HTR-8/SVneo (cell line): ENCODE data around the gene GTF3C5.
"Not testable (repeated sequence)": the region's sequence is repeated elsewhere in the genome, so short reads cannot be mapped to it uniquely, and the experiment has no call there.

Experiments
- DNase-seq: peaks from one replicate; pipeline ENCODE4 v3.0.0; 2011; ENCODE audit warnings: low spot score, mixed read lengths; ENCODE audit not compliant: insufficient read length
- FAIRE-seq: peaks from 2 replicates; lab custom pipeline; 2011; peaks lifted over from hg19 to GRCh38; lab: Jason Lieb, UNC

GTF3C5 gene

DNA sequence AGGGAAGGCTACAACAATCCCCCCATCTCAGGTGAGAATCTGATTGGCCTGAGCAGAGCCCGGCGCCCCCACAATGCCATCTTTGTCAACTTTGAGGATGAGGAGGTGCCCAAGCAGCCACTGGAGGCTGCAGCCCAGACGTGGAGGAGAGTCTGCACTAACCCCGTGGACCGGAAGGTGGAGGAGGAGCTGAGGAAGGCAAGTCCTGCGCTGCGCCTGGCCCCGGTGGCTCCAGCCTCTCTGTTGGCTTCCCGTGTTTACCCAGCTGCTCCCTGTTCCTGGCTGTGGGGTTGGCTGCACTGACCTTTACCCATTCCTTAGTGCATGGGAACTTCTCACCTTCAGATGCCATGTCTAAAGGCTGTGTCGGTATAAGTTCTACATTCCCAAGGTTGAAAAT, 20.0 kb downstream of the GTF3C5 start:
- no peak for FAIRE-seq
- no peak for DNase-seq

DNA sequence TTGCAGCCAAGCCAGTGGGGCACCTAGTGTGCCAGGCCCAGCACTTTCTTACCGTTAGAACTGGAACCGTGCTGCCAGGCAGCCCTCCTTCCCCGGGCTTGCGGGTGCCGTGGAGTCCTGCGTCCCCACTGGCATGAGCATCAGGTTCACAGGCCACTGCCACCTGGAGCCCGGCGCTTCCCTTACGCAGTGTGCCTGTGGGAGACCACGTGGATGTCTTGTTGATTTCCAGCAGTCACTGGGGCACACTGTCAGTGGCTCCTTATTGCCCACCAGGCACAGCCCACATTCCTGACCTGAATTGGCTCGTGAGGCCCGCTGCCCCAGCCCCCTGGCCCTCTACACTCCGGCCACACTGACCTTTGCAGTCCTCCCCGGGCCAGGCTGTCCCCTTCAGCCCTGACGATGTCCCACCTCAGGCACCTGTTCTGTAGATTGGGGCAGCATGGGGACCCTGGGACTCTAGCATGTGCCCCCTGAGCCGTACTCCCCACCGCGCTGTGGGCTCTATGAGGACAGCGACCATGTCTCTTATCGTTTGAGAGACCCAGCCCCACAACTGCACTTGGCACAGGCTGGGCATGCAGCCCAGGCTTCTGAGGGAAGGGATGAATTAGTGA, 20.6 kb downstream of the GTF3C5 start:
- DNase-seq (no peak), FAIRE-seq (no peak)

DNA sequence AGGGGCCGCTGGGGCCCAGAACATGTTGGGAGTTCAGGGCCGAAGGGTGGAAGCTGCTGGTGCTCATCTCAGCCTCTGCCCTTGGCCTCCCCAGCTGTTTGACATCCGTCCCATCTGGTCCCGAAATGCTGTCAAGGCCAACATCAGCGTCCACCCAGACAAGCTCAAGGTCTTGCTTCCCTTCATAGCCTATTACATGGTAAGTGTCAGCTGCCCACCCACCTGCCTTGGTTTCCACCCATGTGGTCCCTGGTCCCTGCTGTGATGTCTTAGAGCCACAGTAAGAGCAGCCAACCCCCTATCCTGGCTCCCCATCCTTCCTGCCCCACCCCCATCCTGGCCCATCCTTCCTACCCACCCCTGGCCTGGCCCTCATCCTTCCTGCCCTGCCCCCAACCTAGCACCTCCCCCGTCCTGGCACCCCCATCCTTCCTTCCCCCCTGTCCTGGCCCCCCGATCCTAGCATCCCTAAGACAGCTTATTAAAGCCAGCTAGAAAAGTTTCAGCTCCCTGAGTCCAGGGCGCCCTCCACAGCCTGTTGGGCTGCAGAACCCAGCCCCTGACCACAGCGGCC, 21.3 kb downstream of the GTF3C5 start:
- no peak for DNase-seq
- FAIRE-seq: no peak

DNA sequence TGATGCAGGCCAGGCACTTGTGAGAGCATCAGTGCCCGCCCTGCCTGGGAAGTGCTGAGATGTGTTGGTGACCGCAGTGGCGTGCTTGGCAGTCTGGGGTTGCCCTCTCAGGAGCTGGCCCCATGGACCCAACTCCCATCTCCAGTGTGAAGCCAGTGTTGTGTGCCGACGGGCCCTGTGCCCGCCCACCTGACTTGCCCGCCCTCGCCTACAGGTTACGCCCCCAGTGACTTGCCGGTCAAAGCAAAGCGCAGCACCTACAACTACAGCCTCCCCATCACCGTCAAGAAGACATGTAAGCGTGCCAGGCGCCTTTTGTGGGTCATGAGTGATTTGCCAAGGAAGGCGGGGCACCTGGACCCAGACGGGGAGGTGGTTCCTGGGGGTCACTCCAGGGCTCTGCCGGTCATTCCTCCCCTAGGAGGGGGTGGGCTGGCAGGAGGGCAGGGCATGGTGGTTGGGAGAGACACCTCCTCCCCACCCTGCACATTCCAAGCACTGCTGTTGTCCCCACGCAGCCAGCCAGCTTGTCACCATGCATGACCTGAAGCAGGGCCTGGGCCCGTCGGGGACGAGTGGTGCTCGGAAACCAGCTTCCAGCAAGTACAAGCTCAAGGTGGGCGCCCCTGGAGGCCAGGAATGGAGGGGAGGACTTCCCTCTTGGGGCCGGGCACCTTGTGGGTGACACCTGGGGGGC, 23.5 kb downstream of the GTF3C5 start:
- FAIRE-seq (no peak), DNase-seq (no peak)

DNA sequence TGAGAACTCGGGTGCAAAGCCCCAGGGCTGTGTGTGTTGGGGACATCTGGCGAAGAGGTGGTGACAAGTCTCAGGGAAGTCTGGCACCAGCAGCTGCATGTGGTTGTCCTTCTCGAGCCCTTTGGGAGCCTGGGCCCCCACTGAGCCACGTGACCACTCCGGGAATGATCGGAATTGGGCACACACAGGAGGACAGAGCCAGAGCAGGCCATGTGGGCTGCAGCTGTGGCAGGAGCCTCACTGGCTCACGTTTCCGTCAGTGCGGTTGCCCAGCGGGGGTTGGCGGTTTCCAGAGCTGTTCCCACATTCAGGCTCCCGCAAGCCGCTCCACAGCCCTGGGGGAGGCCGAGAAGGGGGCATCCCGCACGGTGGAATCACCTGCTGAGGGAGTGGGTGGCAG, 24.2 kb downstream of the GTF3C5 start:
- DNase-seq (no peak), FAIRE-seq (no peak)

GRCh38 chr9:133055788-133056420, 25.1 kb downstream of the GTF3C5 start:
- FAIRE-seq (no peak), DNase-seq (no peak)

DNA sequence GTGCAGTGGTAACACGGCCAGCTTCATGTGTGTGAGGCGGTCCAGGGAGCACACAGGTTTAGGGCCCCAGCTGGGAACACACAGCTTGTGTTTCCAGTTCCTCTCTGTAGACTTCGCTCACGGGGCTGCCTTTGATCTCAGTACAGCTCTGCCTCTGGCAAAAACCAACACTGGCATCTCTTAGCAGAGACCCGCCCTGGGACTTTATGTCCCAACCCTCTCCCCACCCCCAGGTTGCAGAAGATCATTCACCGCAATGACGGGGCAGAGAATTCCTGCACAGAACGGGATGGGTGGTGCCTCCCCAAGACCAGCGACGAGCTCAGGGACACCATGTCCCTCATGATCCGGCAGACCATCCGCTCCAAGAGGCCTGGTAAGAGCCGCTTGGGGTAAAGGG, 25.7 kb downstream of the GTF3C5 start:
- DNase-seq: no peak

DNA sequence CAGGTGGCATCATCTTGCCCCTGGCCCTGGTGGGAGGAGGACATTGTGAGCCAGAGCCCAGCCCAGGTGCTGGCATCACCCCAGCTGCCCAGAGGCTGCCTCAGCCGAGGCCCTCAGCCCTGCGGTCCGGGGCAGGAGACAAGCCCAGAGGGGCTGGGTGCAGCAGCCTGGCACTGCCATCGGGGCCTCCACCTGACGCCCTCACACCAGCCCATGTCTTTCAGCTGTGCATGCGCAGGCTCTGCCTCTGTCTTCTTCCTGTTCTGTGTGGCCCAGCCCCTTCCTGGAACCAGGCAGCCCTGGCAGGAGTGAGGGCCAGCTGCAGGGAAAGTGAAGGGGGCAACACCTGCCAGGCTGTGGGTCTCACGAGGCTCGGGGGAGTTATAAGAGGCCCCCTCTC, 26.2 kb downstream of the GTF3C5 start:
- DNase-seq: no peak
- FAIRE-seq: no peak

More for the DNA sequence above, 25.7 kb downstream of the GTF3C5 start:
- FAIRE-seq: no peak

GRCh38 chr9:133057553-133057952, 26.8 kb downstream of the GTF3C5 start:
- FAIRE-seq (no peak), DNase-seq (no peak)

- DNase-seq: no peak
- FAIRE-seq: no peak
These were observed 27.3 kb downstream of the GTF3C5 start for GRCh38 chr9:133058071-133058470.

DNA sequence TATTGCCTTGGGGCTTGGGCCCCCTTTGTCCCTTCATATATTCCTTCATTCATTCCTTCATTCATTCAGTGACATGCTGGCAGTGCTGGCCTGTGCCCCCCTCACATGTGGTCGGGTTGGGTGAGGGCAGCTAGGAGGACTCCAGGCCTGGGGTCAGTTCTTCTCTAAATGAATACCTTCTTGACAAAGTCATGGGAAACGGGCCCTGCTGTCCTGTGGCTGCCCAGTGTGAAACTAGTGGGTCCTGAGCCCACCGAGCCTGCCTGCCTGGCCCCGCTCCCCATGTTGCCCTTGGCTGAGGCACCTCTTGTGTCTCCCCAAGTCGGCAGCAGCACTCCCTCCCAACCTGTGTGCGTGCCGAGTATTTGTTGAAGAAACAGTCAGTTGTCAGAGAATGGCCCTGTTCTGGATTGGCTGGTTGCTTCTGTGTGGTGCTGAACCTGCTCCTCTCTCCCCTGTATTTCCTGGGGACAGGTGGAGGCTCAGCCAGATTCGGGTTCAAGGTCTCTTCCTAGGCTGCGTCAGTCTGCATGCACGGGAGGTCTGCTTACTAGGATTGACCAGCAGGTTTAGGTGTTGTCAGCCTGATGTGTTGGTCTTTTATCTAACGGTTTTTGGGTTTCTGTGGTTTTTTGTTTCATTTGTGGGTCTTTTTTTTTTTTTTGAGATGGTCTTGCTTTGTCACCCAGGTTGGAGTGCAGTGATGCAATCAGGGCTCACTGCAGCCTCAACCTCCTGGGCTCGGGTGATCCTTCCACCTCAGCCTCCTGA, 27.9 kb downstream of the GTF3C5 start:
- FAIRE-seq (no peak), DNase-seq (no peak)

DNA sequence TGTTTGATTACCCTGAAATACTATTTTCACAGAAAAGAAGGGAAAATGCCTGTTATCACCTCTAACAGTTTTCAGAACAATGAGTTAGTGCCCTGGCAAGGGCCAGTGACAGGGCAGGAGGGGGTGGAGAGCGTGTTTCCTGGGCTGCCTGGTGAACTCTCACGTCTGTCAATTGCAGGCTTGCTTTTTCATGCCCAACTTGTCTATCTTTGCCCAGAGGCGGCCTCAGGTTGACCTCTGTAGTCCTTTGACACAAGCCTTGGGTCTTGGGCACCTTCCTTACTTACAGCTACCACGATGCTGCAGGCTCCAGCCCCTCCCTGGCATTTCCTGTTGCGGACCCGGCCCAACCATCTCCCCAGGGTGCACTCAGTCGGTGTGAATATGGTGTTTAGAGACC, 28.8 kb downstream of the GTF3C5 start:
- FAIRE-seq (no peak), DNase-seq (peak; percentile 30)

DNA sequence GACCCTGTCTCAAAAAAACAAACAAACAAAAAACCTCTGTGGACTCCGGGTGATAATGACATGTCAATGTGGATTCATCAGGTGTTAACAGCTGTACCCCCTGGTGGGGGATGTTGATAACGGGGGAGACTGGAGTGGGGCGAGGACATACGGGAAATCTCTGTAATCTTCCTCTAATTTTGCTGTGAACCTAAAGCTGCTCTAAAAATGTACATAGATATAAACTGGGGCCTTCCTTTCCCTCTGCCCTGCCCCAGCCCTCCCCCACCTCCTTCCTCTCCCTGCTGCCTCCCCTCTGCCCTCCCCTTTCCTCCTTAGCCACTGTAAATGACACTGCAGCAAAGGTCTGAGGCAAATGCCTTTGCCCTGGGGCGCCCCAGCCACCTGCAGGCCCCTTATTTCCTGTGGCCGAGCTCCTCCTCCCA, 29.6 kb downstream of the GTF3C5 start:
- FAIRE-seq (no peak), DNase-seq (no peak)

DNA sequence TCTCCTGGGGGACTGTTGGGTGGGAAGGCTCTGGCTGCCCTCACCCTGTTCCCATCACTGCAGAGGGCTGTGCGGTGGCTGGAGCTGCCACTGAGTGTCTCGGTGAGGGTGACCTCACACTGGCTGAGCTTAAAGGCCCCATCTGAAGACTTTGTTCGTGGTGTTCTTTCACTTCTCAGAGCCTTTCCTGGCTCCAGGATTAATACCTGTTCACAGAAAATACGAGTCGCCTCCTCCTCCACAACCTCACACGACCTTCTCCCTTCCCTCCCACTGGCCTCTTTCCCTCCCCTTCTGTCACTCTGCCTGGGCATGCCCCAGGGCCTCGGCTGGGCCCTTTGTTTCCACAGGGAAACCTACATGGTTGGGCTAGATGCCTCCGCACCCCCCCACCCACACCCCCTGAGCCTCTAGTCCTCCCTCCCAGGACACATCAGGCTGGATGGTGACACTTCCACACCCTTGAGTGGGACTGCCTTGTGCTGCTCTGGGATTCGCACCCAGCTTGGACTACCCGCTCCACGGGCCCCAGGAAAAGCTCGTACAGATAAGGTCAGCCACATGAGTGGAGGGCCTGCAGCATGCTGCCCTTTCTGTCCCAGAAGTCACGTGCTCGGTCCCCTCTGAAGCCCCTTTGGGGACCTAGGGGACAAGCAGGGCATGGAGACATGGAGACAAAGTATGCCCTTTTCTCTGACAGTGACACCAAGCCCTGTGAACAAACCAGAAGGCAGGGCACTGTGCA, 30.4 kb downstream of the GTF3C5 start:
- not testable (repeated sequence) for DNase-seq, FAIRE-seq

GRCh38 chr9:133061764-133062145, 31.0 kb downstream of the GTF3C5 start, which contains the start of gene CEL:
Gene CEL, plus strand, starts transcription at chr9:133061981. Its CDS starts 22 bp downstream, at chr9:133062003.
- not testable (repeated sequence) for DNase-seq

GRCh38 chr9:133062569-133062968, 31.8 kb downstream of the GTF3C5 start:
- not testable (repeated sequence) for FAIRE-seq, DNase-seq

More at GRCh38 chr9:133061764-133062145, 31.0 kb downstream of the GTF3C5 start, which contains the start of gene CEL:
- FAIRE-seq: not testable (repeated sequence)

GRCh38 chr9:133063159-133063499, 32.3 kb downstream of the GTF3C5 start:
- no peak for FAIRE-seq
- no peak for DNase-seq

- DNase-seq (no peak), FAIRE-seq (no peak)
These were observed 32.9 kb downstream of the GTF3C5 start for GRCh38 chr9:133063500-133064231.
